HAP-1 (cell line): Measurements from ENCODE around the gene USP5.
A peak's percentile ranks its signal among the peaks of the same experiment; 100 is the strongest.
"Not testable (repeated sequence)": the region's sequence is repeated elsewhere in the genome, so short reads cannot be mapped to it uniquely, and the experiment has no call there.

ENCODE experiments used
- DNase-seq, 2 experiments: peaks; one replicate each; pipeline ENCODE4 v3.0.0-alpha.2; 2016 to 2020; ENCODE audit warnings: low spot score in 2 of 2
- H3K27me3 ChIP-seq: fragments of 250-450 bp; sonication (Bioruptor Pico); 2 replicates; pipeline ENCODE4 v1.5.1; 2020; ENCODE audit warnings: low read depth, mild to moderate bottlenecking, moderate library complexity
- H3K36me3 ChIP-seq: fragments of 250-450 bp; sonication (Bioruptor Pico); replicated peaks from 2 replicates; pipeline ENCODE4 v1.5.1; 2020; ENCODE audit warnings: mild to moderate bottlenecking
- H3K4me1 ChIP-seq: fragments of 250-450 bp; sonication (Bioruptor Pico); 2 replicates; pipeline ENCODE4 v1.5.1; 2020; ENCODE audit warnings: mild to moderate bottlenecking
- H3K4me3 ChIP-seq: fragments of 250-450 bp; sonication (Bioruptor Pico); 2 replicates; pipeline ENCODE4 v1.5.1; 2020; ENCODE audit warnings: mild to moderate bottlenecking, moderate library complexity
- H3K9me3 ChIP-seq: fragments of 250-450 bp; sonication (Bioruptor Pico); 2 replicates; pipeline ENCODE4 v1.5.1; 2020; ENCODE audit warnings: mild to moderate bottlenecking, moderate library complexity
- in situ Hi-C: fragments of 300-500 bp; cut with MboI; formaldehyde crosslinking; loops from 3 replicates; pipeline ENCODE4 v1.14.3; 2020; ENCODE audit warnings: low sequenced_read_pairs, inconsistent platforms, mixed read lengths

USP5 gene

DNA sequence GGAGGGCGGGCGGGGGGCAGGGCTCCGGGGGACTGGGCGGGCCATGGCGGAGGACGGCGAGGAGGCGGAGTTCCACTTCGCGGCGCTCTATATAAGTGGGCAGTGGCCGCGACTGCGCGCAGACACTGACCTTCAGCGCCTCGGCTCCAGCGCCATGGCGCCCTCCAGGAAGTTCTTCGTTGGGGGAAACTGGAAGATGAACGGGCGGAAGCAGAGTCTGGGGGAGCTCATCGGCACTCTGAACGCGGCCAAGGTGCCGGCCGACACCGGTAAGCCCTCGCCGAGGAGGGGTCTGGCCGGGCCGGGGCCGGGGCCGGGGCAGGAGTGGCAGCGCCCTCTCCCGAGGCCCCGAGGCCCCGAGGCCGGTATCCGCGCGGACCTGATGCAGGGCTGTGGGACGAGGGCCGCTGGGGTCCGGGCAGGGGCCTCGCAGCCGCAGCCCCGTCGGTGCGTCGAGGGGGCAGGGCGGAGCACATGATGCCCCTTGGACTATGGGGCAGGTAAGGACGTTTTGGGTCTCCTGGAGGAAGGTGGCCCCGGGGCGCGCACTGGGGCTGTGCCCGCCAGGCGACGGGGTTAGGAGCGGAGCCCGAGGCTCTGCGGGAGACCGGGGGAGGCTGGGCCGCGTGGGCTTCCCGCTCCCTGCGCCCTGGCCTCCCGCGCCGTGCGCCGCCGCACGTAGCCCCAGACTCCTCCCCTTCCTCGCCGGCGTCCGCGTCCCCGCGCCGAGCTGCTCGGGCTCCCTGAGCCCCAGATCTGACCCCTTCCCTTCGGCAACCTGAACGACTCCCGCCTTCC is 15.7 kb downstream of the USP5 start, which contains the start of gene TPI1:
Gene TPI1 (plus strand): TSS at position 119 of the 798 bp plus-strand sequence. CDS start 36 bp downstream, at position 155.
- Histone ChIP-seq H3K36me3 (peaks cover 77% of the 10 kb centered on the region), H3K4me1 (peaks cover 23% of the 10 kb centered on the region), H3K27me3 (no peaks in the 10 kb centered on the region), H3K4me3 (peak within 1 kb of the TSS; percentile 92), H3K9me3 (no peaks in the 10 kb centered on the region)
- peak; percentile 71 to 88 for DNase-seq
- in situ Hi-C loops, result loop anchor here (5.0 kb wide), 1 partner anchor 75 kb away; the partner anchor contains the start of genes C12orf57 and RNU7-1

- H3K4me3 ChIP-seq, result peak overlapping the region; percentile 92
Measured at GRCh38 chr12:6868211-6869048, 16.5 kb downstream of the USP5 start.

DNA sequence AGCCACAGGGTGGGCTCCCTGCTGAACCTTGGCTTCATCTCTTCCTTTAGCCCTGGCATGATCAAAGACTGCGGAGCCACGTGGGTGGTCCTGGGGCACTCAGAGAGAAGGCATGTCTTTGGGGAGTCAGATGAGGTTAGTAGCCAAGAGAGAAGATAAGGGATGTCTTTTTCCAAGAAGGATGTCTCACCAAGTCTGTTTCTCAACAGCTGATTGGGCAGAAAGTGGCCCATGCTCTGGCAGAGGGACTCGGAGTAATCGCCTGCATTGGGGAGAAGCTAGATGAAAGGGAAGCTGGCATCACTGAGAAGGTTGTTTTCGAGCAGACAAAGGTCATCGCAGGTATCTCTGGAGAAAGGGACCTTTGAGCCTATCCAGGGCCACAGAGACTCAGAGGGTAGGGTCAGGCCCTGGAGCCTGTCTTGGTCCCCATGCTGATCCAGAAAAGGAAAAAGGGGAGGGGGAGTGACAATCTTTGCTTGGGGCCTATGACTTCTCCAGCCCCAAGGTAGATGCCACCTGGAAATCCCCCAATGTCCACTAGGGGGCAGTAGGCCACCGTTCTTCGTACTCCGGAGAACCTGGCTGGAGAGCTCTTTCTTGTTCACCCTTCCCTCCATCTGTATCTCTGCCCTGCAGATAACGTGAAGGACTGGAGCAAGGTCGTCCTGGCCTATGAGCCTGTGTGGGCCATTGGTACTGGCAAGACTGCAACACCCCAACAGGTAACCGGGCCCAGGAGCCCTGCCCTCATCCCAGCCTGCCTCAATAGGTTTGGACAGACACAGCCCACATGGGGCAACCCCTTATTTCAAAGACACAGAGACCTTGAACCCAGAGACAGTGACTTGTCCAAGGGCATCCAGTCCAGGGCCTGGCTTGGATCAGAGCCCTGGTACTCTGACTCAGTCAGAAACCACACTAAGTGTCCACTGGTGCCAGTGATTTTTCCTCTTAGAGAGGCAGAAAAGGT is 17.4 kb downstream of the USP5 start:
- Histone ChIP-seq H3K9me3 (no peaks in the 10 kb centered on the region), H3K4me3 (peak overlapping the region; percentile 92), H3K4me1 (peaks cover 26% of the 10 kb centered on the region), H3K36me3 (peaks cover 66% of the 10 kb centered on the region), H3K27me3 (no peaks in the 10 kb centered on the region)
- in situ Hi-C loops, result loop anchor here (5.0 kb wide), 1 partner anchor 73 kb away; the partner anchor contains the start of genes C12orf57 and RNU7-1
- DNase-seq, result peak; percentile 72 to 93

More at GRCh38 chr12:6868211-6869048, 16.5 kb downstream of the USP5 start:
- peaks cover 23% of the 10 kb centered on the region for H3K4me1 ChIP-seq
- peaks cover 71% of the 10 kb centered on the region for H3K36me3 ChIP-seq
- peak in 1 of 2 experiments; percentile 39 for DNase-seq
- H3K9me3 ChIP-seq, result no peaks in the 10 kb centered on the region
- H3K27me3 ChIP-seq, result no peaks in the 10 kb centered on the region
- in situ Hi-C loops, result loop anchor here (5.0 kb wide), 1 partner anchor 74 kb away; the partner anchor contains the start of genes C12orf57 and RNU7-1

GRCh38 chr12:6870304-6870703 is 18.4 kb downstream of the USP5 start:
- H3K4me3 ChIP-seq, H3K27me3 ChIP-seq, H3K9me3 ChIP-seq, DNase-seq, in situ Hi-C loops: not testable (repeated sequence)
- Histone ChIP-seq H3K36me3 (peaks cover 60% of the 10 kb centered on the region), H3K4me1 (peaks cover 30% of the 10 kb centered on the region)

DNA sequence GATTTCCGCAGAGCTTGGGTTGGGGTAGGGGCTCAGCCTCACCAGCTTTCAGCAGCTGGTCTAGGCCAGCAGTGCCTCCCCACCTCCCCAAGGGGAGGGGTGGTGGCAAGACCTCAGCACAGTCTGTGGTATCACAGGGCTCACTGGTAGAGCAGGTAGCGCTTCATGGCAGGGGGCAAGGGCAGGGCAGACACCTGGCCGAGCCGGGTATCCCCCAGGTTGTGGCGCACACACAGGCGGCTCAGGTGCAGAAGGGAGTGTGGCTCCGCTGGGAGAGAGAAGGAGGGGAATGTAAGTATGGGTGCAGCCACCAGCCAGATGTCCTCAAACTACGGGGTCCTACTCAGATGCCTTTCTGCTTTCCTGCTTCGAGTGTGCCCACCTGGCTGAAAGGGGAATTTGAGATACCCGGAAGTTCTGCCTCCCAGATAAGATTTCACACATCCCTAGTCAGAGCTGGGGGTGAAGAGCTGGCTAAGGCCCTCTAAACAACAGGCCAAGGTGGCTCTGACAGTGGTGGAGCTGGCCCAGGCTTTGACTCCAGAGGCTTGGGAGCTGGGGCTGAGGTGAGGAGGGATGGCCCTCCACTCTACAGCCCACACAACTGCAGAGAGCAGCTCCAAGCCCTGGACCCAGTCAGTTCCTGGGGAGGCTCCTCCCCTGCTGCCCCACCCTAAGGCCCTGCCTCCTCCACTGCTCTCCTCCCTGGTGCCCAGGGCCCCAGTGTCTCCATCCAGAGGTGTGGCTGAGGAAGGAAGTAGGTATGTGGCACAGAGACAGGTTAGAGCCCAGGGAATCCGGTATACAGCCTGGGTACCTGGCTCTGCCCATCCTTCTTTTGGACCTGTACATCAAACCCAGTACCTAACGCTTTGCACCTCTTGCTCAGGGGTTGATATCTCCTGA is 19.4 kb downstream of the USP5 start:
- Histone ChIP-seq H3K9me3 (no peaks in the 10 kb centered on the region), H3K36me3 (peaks cover 53% of the 10 kb centered on the region), H3K4me3 (peak overlapping the region; percentile 82), H3K4me1 (peaks cover 30% of the 10 kb centered on the region), H3K27me3 (no peaks in the 10 kb centered on the region)
- peak in 1 of 2 experiments; percentile 82 for DNase-seq
- in situ Hi-C loops, result no loop called here

- Histone ChIP-seq H3K4me3 (peak overlapping the region; percentile 82), H3K4me1 (peaks cover 26% of the 10 kb centered on the region), H3K9me3 (no peaks in the 10 kb centered on the region), H3K27me3 (no peaks in the 10 kb centered on the region), H3K36me3 (peaks cover 53% of the 10 kb centered on the region)
- in situ Hi-C loops, result no loop called here
- DNase-seq, result peak; percentile 75 to 92
Measured at GRCh38 chr12:6872073-6873048, 20.4 kb downstream of the USP5 start.

- Histone ChIP-seq H3K27me3 (no peaks in the 10 kb centered on the region), H3K36me3 (peaks cover 43% of the 10 kb centered on the region), H3K4me3 (peak within 1 kb of the TSS; percentile 82), H3K4me1 (peaks cover 26% of the 10 kb centered on the region), H3K9me3 (no peaks in the 10 kb centered on the region)
- in situ Hi-C loops, result no loop called here
- DNase-seq, result peak; percentile 95 to 100
Measured at GRCh38 chr12:6873094-6874014, 21.4 kb downstream of the USP5 start, which contains the start of gene SPSB2. TSS of gene SPSB2 (minus strand) at chr12:6873303. CDS start at chr12:6872901, 402 bp downstream.

DNA sequence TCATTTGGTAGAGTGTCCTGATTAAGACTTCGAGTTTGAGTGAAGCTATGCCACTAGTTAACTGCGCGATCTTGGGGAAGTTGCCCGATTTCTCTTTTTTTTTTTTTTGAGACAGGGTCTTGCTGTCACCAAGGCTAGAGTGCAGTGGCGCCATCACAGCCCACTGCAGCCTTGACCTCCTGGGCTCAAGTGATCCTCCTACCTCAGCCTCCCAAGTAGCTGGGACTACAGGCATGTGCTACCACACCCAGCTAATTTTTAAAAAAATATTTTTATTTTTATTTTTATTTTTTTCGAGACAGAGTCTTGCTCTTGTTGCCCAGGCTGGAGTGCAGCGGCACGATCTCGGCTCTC is 22.0 kb downstream of the USP5 start:
- Histone ChIP-seq H3K4me1 (peaks cover 26% of the 10 kb centered on the region), H3K4me3 (peak overlapping the region; percentile 82), H3K36me3 (peaks cover 37% of the 10 kb centered on the region)
- in situ Hi-C loops, H3K27me3 ChIP-seq, DNase-seq, H3K9me3 ChIP-seq: not testable (repeated sequence)

DNA sequence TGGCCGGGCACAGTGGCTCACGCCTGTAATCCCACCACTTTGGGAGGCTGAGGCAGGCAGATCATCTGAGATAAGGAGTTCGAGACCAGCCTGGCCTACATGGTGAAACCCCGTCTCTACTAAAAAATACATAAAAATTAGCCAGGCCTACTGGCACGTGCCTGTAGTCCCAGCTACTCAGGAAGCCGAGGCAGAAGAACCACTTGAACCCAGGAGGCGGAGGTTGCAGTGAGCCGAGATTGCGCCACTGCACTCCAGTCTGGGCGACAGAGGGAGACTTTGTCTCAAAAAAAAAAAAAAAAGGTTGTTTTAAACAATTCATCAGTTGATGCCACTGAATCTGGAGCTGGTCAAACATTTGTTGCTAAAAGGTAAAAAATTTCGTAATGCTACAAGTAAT is 27.9 kb downstream of the USP5 start:
- H3K4me3 ChIP-seq, H3K27me3 ChIP-seq, DNase-seq, H3K4me1 ChIP-seq, in situ Hi-C loops, H3K9me3 ChIP-seq: not testable (repeated sequence)
- H3K36me3 ChIP-seq, result peaks cover 16% of the 10 kb centered on the region

DNA sequence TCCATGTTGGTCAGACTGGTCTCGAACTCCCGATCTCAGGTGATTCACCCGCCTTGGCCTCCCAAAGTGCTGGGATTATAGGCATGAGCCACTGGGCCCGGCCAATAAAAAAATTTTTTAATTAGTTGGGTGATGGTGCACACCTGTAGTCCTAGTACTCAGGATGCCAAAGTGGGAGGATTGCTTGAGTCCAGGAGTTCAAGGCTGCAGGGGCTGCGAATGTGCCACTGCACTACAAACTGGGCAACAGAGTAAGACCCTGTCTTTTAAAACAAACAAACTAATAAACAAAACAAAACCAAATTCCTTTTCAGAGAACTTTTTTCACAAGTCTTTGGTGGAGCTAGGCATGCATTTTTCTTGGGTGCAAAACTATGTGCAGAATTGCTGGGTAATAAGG is 31.3 kb downstream of the USP5 start:
- DNase-seq, result no peak
- Histone ChIP-seq H3K4me1 (peaks cover 29% of the 10 kb centered on the region), H3K9me3 (no peaks in the 10 kb centered on the region), H3K27me3 (no peaks in the 10 kb centered on the region), H3K36me3 (peaks cover 18% of the 10 kb centered on the region), H3K4me3 (no peak overlapping the region)
- in situ Hi-C loops, result no loop called here
